DMS153 treated with DMSO at 0.1 percent for 48 hours (cell line): ENCODE results near the gene RHOXF1.
A peak's percentile ranks its signal among the peaks of the same experiment; 100 is the strongest.
"Not testable (repeated sequence)": the region's sequence is repeated elsewhere in the genome, so short reads cannot be mapped to it uniquely, and the experiment has no call there.

Source experiments
- DNase-seq: peaks from one replicate; lab custom pipeline; 2025; ENCODE audit not compliant: unreplicated experiment; lab: John Stamatoyannopoulos, UW

RHOXF1 gene

GRCh38 chrX:120115438-120115963 lies at the start of gene RHOXF1:
TSS of gene RHOXF1 (minus strand) at chrX:120115913. CDS start at chrX:120115862, 51 bp downstream.
- no peak for DNase-seq

GRCh38 chrX:120159086-120159485 lies 43.4 kb upstream of the RHOXF1 start:
- not testable (repeated sequence) for DNase-seq

GRCh38 chrX:120158313-120158712 lies 42.6 kb upstream of the RHOXF1 start, which contains the start of gene RHOXF2:
TSS of gene RHOXF2 (plus strand) at chrX:120158613. CDS start at chrX:120158751, 138 bp downstream.
- DNase-seq = not testable (repeated sequence)

- not testable (repeated sequence) for DNase-seq
These were observed 34.5 kb upstream of the RHOXF1 start for GRCh38 chrX:120150109-120150744.

GRCh38 chrX:120147537-120147936 lies 31.8 kb upstream of the RHOXF1 start:
- DNase-seq = no peak

GRCh38 chrX:120146323-120146722 lies 30.6 kb upstream of the RHOXF1 start:
- DNase-seq = not testable (repeated sequence)

- DNase-seq = no peak
These were observed 29.7 kb upstream of the RHOXF1 start for GRCh38 chrX:120145295-120145925.

- no peak for DNase-seq
These were observed 28.6 kb upstream of the RHOXF1 start for GRCh38 chrX:120144178-120144844.

- DNase-seq = peak; percentile 13
These were observed 24.7 kb upstream of the RHOXF1 start for GRCh38 chrX:120140293-120140981.

- no peak for DNase-seq
These were observed 21.7 kb upstream of the RHOXF1 start for GRCh38 chrX:120137439-120137838.

GRCh38 chrX:120136840-120137239 lies 21.1 kb upstream of the RHOXF1 start:
- DNase-seq = no peak

GRCh38 chrX:120136128-120136527 lies 20.4 kb upstream of the RHOXF1 start:
- DNase-seq = no peak

- DNase-seq = not testable (repeated sequence)
These were observed 12.7 kb upstream of the RHOXF1 start for GRCh38 chrX:120128306-120128846.

GRCh38 chrX:120125444-120125843 lies 9.7 kb upstream of the RHOXF1 start:
- no peak for DNase-seq

GRCh38 chrX:120120223-120120622 lies 4.5 kb upstream of the RHOXF1 start:
- no peak for DNase-seq

- DNase-seq = no peak
These were observed 4.1 kb downstream of the RHOXF1 start for GRCh38 chrX:120111611-120112010.

GRCh38 chrX:120109378-120109777 lies 6.3 kb downstream of the RHOXF1 start:
- DNase-seq = no peak

- DNase-seq = not testable (repeated sequence)
These were observed 11.0 kb downstream of the RHOXF1 start for GRCh38 chrX:120104707-120105106.

GRCh38 chrX:120101057-120101456 lies 14.7 kb downstream of the RHOXF1 start:
- DNase-seq = not testable (repeated sequence)

- DNase-seq = no peak
These were observed 25.5 kb downstream of the RHOXF1 start for GRCh38 chrX:120090208-120090607.
